CD4-positive, alpha-beta T cell treated with Interleukin-4 for 1 hour (primary cell): ENCODE data around the gene NT5M.

ENCODE experiments used
- DNase-seq, 2 donors: peaks; one replicate each; pipeline ENCODE4 v3.0.0-alpha.2; 2020 to 2022

Gene NT5M

DNA sequence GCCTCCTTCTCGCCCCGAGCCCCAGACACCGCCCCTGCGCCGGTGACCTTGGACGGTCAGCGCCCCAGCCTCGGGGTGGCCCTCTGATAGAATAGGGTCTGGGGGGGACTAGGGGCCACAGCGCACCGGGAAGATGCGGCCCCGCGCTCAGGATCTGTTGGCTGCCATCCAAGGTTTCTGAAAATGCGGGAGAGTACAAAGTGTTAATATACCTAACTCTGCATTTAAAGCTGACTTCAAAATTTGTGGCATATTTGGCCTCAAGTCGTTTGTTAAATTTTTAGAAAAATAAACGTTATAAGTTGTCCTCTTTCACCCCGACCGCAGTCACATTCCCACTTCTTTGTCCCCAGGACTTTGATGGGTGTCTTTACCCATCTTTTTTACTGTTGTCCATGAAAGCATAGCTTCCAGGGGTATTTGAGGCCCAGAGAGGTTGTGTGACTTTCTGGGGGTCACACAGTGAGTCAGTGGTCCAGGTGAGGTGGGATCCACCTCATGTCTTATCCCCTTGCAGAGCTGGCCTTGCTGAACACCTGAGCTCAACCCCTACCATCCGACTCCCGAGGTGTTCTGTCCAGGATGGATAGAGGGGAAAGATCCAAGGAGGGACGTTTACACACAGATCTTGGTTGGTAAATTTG is 796 bp downstream of the NT5M start:
- DNase-seq: no peak

DNA sequence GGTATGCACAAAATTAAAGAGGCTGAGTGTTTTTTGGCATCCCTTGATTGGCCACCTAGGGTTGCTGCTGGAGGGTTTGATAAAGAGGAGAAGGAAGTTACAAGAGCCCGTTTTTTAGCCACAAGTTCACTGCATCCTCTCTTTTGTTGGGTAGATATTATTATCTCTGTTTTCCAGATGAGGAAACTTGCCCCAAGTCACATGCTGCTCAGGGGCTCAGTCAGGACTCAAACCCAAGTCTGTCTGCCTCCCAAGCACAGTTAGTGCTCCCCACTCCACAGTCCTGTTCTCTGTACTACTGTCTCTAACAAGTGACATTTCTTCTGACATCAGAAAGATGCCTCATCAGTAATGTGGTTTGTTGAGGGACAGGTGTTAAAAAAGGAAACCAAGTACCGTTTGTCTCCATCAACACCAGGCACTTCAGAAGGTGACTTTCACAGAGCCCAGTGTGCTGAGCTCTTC is 1.4 kb downstream of the NT5M start:
- peak; percentile 51 to 72 for DNase-seq

DNA sequence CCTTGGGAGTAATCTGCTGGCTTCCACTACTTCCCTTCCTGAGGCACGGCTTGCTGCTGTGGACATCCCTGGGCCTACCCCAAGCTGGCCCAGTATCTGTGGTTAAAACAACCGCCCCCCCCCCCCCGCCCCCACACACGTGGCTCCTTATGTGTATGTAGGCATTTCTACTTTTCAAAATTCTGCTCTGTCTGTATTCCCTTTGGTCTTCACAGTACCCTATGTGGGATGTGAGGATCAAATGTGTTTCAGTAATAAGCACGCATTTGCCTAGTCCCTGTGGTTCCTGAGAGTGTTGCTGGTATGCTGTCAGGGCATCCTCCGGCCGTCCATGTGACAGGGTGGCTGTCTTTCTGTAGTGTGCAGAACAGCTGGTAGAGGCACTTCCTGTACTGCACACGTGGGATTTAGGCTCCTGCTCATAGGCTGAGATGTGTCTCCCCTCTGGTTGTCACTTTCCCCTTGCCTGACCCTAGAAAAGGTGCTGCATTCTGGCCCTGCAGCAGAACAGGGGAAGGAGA is 2.2 kb downstream of the NT5M start:
- peak; percentile 60 to 75 for DNase-seq

DNA sequence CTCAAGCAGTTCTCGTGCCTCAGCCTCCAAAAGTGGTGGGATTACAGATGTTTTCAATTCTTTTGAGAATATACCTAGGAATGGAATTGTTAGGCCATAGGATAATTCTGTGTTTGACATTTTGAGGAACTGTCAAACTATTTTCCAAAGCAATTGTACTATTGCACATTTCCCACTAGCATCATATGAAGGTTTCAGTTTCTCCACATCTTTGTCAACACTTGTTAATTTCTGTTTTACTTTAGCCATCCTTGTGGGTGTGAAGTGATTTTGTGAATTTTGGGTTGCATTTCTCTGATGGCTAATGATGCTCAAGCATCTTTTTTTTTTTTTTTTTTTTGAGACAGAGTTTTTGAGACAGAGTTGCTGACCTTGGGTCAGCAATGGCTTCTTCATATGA is 6.2 kb downstream of the NT5M start:
- no peak for DNase-seq

GRCh38 chr17:17313350-17313991 is 10.3 kb downstream of the NT5M start:
- peak; percentile 78 to 84 for DNase-seq

GRCh38 chr17:17314501-17315071 is 11.4 kb downstream of the NT5M start:
- no peak for DNase-seq

- no peak for DNase-seq
Measured at GRCh38 chr17:17315142-17315821, 12.1 kb downstream of the NT5M start.

- DNase-seq: no peak
Measured at GRCh38 chr17:17320188-17320910, 17.2 kb downstream of the NT5M start.

DNA sequence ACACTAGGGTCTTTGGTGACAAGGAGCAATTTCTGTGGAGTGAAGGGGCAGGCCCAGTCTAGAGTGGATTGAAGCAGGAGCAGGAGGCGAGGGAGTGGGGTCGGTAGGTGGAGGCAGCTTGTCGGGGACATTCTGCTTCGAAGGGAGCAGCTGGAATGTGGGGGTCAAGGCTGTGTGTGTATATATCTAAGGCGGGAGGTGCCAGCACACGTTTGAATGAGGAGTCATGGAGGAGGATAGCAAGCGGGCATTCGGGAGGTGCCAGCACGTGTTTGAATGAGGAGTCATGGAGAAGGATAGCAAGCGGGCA is 17.7 kb downstream of the NT5M start:
- no peak for DNase-seq

GRCh38 chr17:17321356-17322025 is 18.3 kb downstream of the NT5M start:
- no peak for DNase-seq

DNA sequence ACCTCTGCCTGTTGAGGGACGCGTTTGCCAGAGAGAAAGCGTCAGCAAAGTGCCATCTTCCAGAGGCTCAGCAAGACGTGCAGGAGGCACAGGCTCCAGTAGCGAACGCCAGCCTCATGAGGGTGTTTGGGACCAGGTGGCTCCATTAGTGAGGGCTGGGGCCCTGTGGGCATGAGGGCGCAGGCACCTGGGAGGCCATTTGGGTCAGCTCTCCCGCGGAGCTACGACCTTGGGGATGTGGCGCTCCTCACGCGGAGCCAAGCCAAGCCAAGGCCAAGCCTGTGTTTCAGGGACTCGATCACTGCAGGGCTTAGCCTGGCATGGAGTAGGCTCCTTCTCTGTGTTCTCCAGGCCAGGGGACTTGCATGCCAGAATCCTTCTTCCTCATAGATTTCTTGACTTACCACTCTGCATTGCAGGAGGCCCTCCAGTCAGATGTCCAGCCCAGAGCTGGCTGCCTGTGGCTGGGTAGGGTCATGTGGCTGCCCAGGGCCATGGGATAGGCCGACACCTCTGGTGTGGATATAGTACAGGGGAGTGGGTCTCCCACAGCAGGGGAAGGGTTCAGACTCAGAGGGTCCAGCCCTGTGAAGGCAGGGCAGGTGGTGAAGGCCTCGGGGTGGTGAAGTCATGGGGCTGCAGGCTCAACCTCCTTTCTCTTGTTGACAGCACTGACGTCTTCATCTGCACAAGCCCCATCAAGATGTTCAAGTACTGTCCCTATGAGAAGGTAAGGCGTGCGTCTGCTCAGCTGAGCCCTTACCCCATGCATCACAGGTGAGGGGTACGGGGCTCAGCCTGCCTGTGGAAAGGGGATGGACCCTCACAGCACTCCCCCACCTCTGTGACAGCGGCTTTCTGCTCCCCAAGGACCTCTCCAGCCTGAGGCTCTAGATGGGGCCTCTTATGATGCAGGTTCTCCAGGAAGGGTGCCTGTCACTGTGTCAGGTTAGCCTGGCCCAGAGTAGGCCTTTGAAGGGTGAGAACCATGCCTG is 19.6 kb downstream of the NT5M start:
- no peak for DNase-seq

GRCh38 chr17:17324616-17325015 is 21.4 kb downstream of the NT5M start:
- no peak for DNase-seq

DNA sequence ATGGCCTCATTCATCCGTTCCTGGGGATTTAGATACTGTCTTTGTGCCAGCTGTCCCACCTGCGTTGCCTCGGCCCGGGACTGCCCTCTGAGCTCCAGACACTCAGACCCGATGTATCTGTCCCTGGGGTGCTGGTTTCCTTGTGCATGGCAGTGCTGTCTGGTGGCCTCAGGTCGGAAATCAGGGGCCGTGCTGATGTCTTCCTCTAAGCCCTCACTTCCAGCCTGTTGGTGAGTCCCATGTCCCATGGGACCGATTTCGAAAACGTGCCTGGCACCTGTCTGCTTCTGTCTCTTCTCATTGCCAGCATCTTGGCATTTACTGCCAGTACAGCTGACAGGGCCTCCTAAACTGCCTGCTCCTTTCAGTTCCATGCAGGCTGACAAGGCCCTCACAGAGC is 22.1 kb downstream of the NT5M start:
- no peak for DNase-seq

DNA sequence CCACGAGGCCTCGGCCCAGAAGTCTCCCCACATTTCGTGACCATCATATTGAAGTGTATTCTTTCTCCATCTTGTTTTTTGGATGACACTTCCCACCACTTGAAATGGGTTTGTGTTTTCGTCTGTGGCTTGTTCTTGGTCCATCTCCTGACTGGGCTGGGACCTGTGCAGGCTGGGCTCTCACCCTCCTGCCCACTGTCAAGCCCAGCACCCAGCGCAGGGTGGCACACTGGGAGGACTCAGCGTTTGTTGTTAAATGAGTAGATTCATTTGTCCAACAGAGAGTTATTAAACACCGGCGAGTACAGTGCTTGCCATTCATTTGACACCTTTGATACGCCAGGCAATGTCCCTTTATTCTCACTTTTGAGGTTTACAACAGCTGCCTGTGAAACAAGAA is 22.6 kb downstream of the NT5M start:
- no peak for DNase-seq

GRCh38 chr17:17326275-17326875 is 23.2 kb downstream of the NT5M start:
- DNase-seq: no peak

DNA sequence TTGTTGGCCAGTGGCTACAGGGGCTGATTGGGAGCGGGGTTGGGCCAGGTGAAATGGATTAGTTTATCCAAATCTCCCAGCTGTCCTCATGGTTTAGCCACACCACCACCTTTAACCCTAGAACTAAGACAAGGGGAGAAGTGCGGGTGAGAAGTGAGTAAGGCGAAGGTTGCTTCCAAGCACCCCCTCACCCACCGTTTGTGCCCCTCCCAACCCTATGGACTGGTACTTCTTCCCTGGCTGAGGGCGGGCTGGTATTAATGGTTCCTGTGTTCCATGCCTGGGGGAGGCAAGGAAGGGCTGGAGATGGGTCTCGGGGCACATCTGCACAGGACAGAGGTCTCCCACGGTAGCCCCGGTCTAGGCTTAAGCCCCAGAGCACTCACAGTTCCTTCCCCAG is 25.1 kb downstream of the NT5M start:
- DNase-seq: no peak

- no peak for DNase-seq
Measured at GRCh38 chr17:17341452-17341851, 38.3 kb downstream of the NT5M start.

GRCh38 chr17:17342242-17342945 is 39.2 kb downstream of the NT5M start:
- no peak for DNase-seq

DNA sequence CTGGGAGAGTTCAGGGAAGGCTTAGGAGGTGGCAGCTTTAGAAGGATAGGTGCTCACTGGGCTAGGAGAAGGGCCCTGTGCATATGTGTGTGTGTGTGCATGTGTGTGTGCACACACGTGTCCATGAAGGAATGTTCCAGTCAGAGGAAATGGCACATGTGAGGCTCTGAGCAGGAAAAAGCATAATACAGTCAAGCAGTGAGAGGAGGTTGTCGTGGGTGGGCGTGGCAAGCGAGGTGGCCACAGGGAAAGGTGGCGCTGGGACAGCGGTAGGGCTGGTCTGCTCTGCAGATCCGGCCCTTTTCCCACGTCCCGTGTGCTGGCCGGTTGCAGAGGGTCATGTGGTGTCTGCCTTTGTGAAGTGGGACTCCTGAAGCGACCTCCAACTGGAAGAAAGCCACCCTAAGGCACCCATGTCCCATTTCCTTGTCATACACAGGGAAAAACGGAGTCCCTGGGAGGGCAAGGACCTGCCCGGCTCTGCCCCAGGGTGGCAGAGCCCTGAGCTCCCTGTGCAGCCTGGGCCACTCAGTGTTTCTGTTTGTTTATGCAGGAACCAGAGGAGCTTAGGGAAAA is 40.1 kb downstream of the NT5M start:
- no peak for DNase-seq
